Measurements from ENCODE around the gene COL25A1.

DNA sequence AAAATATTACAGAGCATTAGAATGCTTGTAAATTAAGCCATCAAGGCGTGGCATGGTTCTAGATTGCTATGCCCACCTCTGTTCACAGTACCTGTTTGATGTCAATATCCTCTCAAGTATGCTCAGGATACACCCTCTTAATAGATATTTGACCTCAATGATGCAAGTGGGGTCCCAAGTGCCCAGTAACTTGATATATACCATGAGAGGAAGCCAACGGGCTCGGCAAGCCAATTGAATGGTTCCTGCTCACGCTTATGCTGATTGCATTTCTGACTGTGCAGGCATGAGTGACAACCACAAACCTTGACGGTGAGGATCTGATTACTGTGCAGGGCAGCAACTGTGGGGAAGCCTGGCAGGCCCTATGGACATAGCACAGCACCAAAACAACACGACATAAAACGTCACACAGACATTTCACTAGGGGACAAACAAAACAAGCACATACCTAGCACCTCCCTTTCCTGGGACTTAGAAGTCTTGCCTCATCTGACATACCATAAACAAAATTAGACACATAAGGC is 360.5 kb downstream of the COL25A1 start:
- TF ChIP-seq, protein P1, sequence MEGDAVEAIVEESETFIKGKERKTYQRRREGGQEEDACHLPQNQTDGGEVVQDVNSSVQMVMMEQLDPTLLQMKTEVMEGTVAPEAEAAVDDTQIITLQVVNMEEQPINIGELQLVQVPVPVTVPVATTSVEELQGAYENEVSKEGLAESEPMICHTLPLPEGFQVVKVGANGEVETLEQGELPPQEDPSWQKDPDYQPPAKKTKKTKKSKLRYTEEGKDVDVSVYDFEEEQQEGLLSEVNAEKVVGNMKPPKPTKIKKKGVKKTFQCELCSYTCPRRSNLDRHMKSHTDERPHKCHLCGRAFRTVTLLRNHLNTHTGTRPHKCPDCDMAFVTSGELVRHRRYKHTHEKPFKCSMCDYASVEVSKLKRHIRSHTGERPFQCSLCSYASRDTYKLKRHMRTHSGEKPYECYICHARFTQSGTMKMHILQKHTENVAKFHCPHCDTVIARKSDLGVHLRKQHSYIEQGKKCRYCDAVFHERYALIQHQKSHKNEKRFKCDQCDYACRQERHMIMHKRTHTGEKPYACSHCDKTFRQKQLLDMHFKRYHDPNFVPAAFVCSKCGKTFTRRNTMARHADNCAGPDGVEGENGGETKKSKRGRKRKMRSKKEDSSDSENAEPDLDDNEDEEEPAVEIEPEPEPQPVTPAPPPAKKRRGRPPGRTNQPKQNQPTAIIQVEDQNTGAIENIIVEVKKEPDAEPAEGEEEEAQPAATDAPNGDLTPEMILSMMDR (IDR thresholded peaks at IDR 0.05; ENCODE audit: low read depth, low read length), result no peak
- TF ChIP-seq EZH2phosphoT487 (IDR thresholded peaks at IDR 0.05; ENCODE audit: low read depth), result no peak
